ENCODE data around the gene IQSEC1.

DNA sequence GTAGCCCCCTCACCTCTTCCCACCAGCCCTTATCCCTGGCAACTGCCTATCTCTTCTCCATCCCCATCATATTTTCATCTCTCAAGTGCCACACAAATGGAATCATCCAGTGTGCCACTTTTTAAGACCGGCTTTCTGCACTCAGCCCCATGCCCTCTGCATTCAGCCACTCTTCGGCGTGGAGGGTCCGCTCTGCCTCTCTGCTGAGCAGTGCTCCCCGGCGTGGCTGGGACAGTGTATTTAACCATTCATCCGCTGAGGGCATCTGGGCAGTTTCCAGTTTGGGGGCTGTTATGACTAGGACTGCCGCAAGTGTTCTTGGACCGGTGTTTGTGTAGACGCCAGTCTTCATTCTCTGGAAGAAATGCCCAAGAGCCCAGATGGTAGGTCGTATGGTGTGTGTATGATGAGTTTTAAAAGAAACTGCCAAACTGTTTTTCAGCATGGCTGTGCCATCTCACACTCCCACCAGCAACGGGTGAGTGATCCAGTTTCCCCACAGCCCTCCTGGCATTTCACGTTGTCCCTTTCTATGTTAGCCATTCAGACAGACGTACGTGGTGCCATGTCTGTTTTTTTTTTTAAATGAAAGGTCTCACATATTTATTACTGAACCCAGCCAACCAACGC, 20.9 kb downstream of the IQSEC1 start:
- TF ChIP-seq, protein P1, sequence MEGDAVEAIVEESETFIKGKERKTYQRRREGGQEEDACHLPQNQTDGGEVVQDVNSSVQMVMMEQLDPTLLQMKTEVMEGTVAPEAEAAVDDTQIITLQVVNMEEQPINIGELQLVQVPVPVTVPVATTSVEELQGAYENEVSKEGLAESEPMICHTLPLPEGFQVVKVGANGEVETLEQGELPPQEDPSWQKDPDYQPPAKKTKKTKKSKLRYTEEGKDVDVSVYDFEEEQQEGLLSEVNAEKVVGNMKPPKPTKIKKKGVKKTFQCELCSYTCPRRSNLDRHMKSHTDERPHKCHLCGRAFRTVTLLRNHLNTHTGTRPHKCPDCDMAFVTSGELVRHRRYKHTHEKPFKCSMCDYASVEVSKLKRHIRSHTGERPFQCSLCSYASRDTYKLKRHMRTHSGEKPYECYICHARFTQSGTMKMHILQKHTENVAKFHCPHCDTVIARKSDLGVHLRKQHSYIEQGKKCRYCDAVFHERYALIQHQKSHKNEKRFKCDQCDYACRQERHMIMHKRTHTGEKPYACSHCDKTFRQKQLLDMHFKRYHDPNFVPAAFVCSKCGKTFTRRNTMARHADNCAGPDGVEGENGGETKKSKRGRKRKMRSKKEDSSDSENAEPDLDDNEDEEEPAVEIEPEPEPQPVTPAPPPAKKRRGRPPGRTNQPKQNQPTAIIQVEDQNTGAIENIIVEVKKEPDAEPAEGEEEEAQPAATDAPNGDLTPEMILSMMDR (IDR thresholded peaks at IDR 0.05; ENCODE audit: extremely low read depth in 1 of 2, insufficient read depth in 1 of 2, low read depth in 1 of 2, low read length in 2 of 2): no peak
- TF ChIP-seq EZH2 (IDR thresholded peaks at IDR 0.05; ENCODE audit: borderline replicate concordance, low read depth, low read length, severe bottlenecking) (no peak), POLR2AphosphoS5 (IDR thresholded peaks at IDR 0.05; ENCODE audit: insufficient read depth, low read depth, low read length) (no peak), JUN (IDR thresholded peaks at IDR 0.05; ENCODE audit: borderline replicate concordance, insufficient read depth, insufficient read length, low read depth) (no peak), POLR2A (IDR thresholded peaks at IDR 0.05; ENCODE audit: low read depth, low read length) (no peak), MYC (IDR thresholded peaks at IDR 0.05; ENCODE audit: low read depth, low read length) (no peak), GATA2 (IDR thresholded peaks at IDR 0.05; ENCODE audit: insufficient read depth, insufficient read length, low read depth, low read length) (no peak), MAX (IDR thresholded peaks at IDR 0.05; ENCODE audit: insufficient read depth, insufficient read length) (no peak), FOS (IDR thresholded peaks at IDR 0.05; ENCODE audit: borderline replicate concordance, insufficient read depth, low read length) (no peak)
